Measurements from ENCODE around the gene NACC2. TPM values are rescaled to one million over a fixed set of nuclear protein-coding genes. Genes with fewer than 3 reads are reported as not detected.

The NACC2 gene
- polyA plus RNA-seq, 3 donors = 8.1 to 32.4 (median 8.7) TPM

DNA sequence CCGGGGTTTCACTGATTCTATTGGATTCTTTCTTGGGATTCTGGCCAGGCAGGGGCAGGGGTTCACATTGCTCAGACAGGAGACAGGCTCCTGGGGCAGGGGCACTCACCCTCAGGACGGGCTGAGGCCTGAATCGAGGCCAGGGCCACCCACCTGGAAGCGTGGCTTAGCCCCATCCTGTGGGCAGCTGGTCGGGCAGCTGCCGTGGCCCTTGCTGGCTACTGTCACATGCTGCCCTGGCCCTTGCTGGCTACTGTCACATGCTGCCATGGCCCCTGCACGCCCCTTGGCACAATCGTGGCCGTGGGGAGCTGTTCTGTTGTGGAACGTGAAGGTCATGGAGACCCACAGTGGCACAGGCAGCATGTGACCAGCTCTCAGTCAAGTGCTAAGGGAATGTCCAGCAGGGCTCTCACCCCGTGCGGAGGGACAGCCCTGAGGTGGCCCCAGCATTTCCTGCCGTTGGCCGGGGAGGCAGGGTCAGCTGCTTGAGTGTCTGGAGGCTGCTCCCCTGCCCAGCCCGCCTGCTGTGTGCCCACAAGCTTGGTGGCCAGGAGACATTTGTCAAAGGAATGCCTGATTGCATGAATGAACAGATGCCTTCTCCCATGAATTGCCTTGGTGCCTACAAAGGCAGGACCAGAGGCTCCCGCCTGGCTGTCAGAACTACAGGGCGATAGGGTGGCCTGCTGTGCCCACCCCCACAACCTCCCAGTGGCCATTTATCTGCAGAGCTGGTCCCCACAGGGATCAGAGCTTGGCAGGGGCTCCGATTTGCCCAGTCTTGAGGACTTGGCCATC lies 40.4 kb upstream of the NACC2 start:
- Histone ChIP-seq H3K27ac (ENCODE audit: low read depth in 1 of 2, low read length in 2 of 2) (no peak overlapping the region), H4K20me1 (ENCODE audit: insufficient read depth, low read length) (no peaks in the 10 kb centered on the region), H3K9ac (ENCODE audit: insufficient read depth, low read length, poor library complexity, severe bottlenecking) (no peak overlapping the region), H2AFZ (ENCODE audit: insufficient read depth, low read depth, low read length, poor library complexity, severe bottlenecking) (no peak overlapping the region), H3K79me2 (ENCODE audit: insufficient read depth, low read length) (no peaks in the 10 kb centered on the region), H3K27me3 (ENCODE audit: control insufficient read depth in 2 of 2, insufficient read depth in 2 of 2, low read length in 2 of 2) (peaks cover 13 to 36% of the 10 kb centered on the region in 2 donors), H3K4me3 (replicated peaks in 1 of 3; ENCODE audit: low read depth in 2 of 3, low read length in 3 of 3) (no peak overlapping the region), H3K36me3 (replicated peaks in 1 of 2; ENCODE audit: control insufficient read depth in 1 of 2, insufficient read depth in 2 of 2, low read length in 2 of 2) (no peaks in the 10 kb centered on the region), H3K4me2 (replicated peaks; ENCODE audit: extremely low read depth, low read length, poor library complexity, severe bottlenecking) (no peak overlapping the region), H3K4me1 (ENCODE audit: control insufficient read depth in 1 of 2, insufficient read depth in 2 of 2, low read length in 2 of 2) (no peaks in the 10 kb centered on the region), H3K9me3 (replicated peaks in 1 of 2; ENCODE audit: control insufficient read depth in 1 of 2, insufficient read depth in 1 of 2, low read length in 2 of 2) (peaks cover 0 to 10% of the 10 kb centered on the region in 2 donors)
- 86% methylated on average over 17 of the region's 18 CpGs for WGBS (ENCODE audit: insufficient coverage)
- Mint-ChIP-seq H3K9me3 (peaks cover 0 to 9% (median 4%) of the 10 kb centered on the region in 7 donors), H3K36me3 (no peaks in the 10 kb centered on the region), H3K27ac (no peak overlapping the region), H3K27me3 (ENCODE audit: low read depth in 3 of 3) (peaks cover 31 to 59% (median 51%) of the 10 kb centered on the region in 3 donors), H3K4me1 (peaks cover 5% of the 10 kb centered on the region), H3K4me3 (no peak overlapping the region)
- DNase-seq = no peak
- intact Hi-C loops (cut with micrococcal nuclease) = no loop called here
- TF ChIP-seq, protein P1, sequence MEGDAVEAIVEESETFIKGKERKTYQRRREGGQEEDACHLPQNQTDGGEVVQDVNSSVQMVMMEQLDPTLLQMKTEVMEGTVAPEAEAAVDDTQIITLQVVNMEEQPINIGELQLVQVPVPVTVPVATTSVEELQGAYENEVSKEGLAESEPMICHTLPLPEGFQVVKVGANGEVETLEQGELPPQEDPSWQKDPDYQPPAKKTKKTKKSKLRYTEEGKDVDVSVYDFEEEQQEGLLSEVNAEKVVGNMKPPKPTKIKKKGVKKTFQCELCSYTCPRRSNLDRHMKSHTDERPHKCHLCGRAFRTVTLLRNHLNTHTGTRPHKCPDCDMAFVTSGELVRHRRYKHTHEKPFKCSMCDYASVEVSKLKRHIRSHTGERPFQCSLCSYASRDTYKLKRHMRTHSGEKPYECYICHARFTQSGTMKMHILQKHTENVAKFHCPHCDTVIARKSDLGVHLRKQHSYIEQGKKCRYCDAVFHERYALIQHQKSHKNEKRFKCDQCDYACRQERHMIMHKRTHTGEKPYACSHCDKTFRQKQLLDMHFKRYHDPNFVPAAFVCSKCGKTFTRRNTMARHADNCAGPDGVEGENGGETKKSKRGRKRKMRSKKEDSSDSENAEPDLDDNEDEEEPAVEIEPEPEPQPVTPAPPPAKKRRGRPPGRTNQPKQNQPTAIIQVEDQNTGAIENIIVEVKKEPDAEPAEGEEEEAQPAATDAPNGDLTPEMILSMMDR (IDR thresholded peaks at IDR 0.05) = no peak

DNA sequence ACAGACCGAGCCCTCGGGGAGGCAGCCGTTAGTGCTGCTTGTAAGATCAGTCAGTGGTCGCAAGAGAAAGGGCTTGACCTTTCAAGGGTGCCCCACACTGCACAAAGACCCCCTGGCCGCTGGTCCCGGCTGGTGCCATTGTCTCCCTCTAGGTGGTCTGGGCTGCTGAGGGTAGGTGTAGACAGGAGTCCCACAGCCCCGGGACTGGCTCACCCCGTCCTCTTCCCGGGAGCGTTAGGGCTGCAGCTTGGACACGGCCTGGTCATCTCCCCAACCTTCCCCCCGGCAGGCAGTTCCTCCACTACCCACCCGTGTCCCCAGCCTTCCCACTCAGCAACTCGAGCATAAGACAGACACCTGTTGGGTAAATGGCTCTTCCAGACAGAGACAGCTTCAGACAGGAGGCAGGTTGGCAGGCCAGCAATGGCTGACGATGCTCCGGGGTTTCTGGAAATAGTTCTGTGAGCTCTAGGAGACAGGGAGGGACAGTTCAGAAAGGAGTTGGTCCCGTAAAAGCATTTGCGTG lies 38.9 kb upstream of the NACC2 start:
- peak overlapping the region in 1 of 3 experiments; percentile 40 for H3K4me3 ChIP-seq (replicated peaks in 1 of 3; ENCODE audit: low read depth in 2 of 3, low read length in 3 of 3)
- intact Hi-C loops (cut with micrococcal nuclease) = no loop called here
- H3K4me2 ChIP-seq (replicated peaks; ENCODE audit: extremely low read depth, low read length, poor library complexity, severe bottlenecking) = no peak overlapping the region
- Mint-ChIP-seq H3K27ac (no peak overlapping the region), H3K4me1 (peaks cover 5% of the 10 kb centered on the region), H3K36me3 (no peaks in the 10 kb centered on the region), H3K27me3 (ENCODE audit: low read depth in 3 of 3) (peaks cover 32 to 71% (median 50%) of the 10 kb centered on the region in 3 donors), H3K9me3 (peaks cover 0 to 9% (median 4%) of the 10 kb centered on the region in 7 donors), H3K4me3 (peak overlapping the region; percentile 9 to 77)
- no peaks in the 10 kb centered on the region for H3K79me2 ChIP-seq (ENCODE audit: insufficient read depth, low read length)
- H4K20me1 ChIP-seq (ENCODE audit: insufficient read depth, low read length) = no peaks in the 10 kb centered on the region
- H3K4me1 ChIP-seq (ENCODE audit: control insufficient read depth in 1 of 2, insufficient read depth in 2 of 2, low read length in 2 of 2) = no peaks in the 10 kb centered on the region
- peaks cover 0 to 10% of the 10 kb centered on the region in 2 donors for H3K9me3 ChIP-seq (replicated peaks in 1 of 2; ENCODE audit: control insufficient read depth in 1 of 2, insufficient read depth in 1 of 2, low read length in 2 of 2)
- TF ChIP-seq, protein P1 (IDR thresholded peaks at IDR 0.05) = no peak
- no peak overlapping the region for H3K27ac ChIP-seq (ENCODE audit: low read depth in 1 of 2, low read length in 2 of 2)
- H3K36me3 ChIP-seq (replicated peaks in 1 of 2; ENCODE audit: control insufficient read depth in 1 of 2, insufficient read depth in 2 of 2, low read length in 2 of 2) = no peaks in the 10 kb centered on the region
- no peak for DNase-seq
- H3K27me3 ChIP-seq (ENCODE audit: control insufficient read depth in 2 of 2, insufficient read depth in 2 of 2, low read length in 2 of 2) = peaks cover 13 to 36% of the 10 kb centered on the region in 2 donors
- peak overlapping the region; percentile 46 for H2AFZ ChIP-seq (ENCODE audit: insufficient read depth, low read depth, low read length, poor library complexity, severe bottlenecking)
- H3K9ac ChIP-seq (ENCODE audit: insufficient read depth, low read length, poor library complexity, severe bottlenecking) = no peak overlapping the region
- WGBS (ENCODE audit: insufficient coverage) = 35% methylated on average over 12 of the region's 18 CpGs

All from CD14-positive monocyte (primary cell).